HG02885 (cell line): ENCODE measurements around the gene PUSL1.
A peak's percentile ranks its signal among the peaks of the same experiment; 100 is the strongest.
"Not testable (repeated sequence)": the region's sequence is repeated elsewhere in the genome, so short reads cannot be mapped to it uniquely, and the experiment has no call there.

Source experiments
- ATAC-seq: cut with Tn5 transposase; IDR thresholded peaks from one replicate; pipeline ENCODE4 v1.9.1; 2021; ENCODE audit warnings: mild to moderate bottlenecking; ENCODE audit not compliant: unreplicated experiment, poor library complexity

The PUSL1 gene

GRCh38 chr1:1307261-1307922 is 1.0 kb upstream of the PUSL1 start:
- peak; percentile 4 for ATAC-seq

GRCh38 chr1:1308756-1309250 is 406 bp downstream of the PUSL1 start:
- no peak for ATAC-seq

GRCh38 chr1:1309251-1310108 is 1.1 kb downstream of the PUSL1 start:
- no peak for ATAC-seq

GRCh38 chr1:1310109-1310385 is 1.6 kb downstream of the PUSL1 start:
- ATAC-seq: no peak

- ATAC-seq: no peak
Observed at GRCh38 chr1:1310476-1311053, 2.2 kb downstream of the PUSL1 start.

GRCh38 chr1:1311107-1312104 is 3.0 kb downstream of the PUSL1 start:
- ATAC-seq: no peak

GRCh38 chr1:1312450-1313314 is 4.3 kb downstream of the PUSL1 start:
- no peak for ATAC-seq

GRCh38 chr1:1313500-1314236 is 5.3 kb downstream of the PUSL1 start:
- no peak for ATAC-seq

- ATAC-seq: no peak
Observed at GRCh38 chr1:1314237-1314586, 5.8 kb downstream of the PUSL1 start.

GRCh38 chr1:1314678-1315335 is 6.4 kb downstream of the PUSL1 start:
- ATAC-seq: no peak

- no peak for ATAC-seq
Observed at GRCh38 chr1:1315435-1315954, 7.1 kb downstream of the PUSL1 start.

- ATAC-seq: not testable (repeated sequence)
Observed at GRCh38 chr1:1316199-1316598, 7.8 kb downstream of the PUSL1 start.

GRCh38 chr1:1317420-1317819 is 9.0 kb downstream of the PUSL1 start:
- no peak for ATAC-seq

- no peak for ATAC-seq
Observed at GRCh38 chr1:1318131-1318652, 9.8 kb downstream of the PUSL1 start.

- ATAC-seq: no peak
Observed at GRCh38 chr1:1318777-1319645, 10.6 kb downstream of the PUSL1 start.

- no peak for ATAC-seq
Observed at GRCh38 chr1:1319646-1319941, 11.2 kb downstream of the PUSL1 start.
